Osteocyte (in vitro differentiated cells): ENCODE measurements around the gene HSDL2. TPM values are rescaled to one million over a fixed set of nuclear protein-coding genes. Genes with fewer than 3 reads are reported as not detected.

Source experiments
- DNase-seq: peaks from one replicate; pipeline ENCODE4 v3.0.0; 2021; ENCODE audit warnings: mixed read lengths; ENCODE audit not compliant: unreplicated experiment; ENCODE audit errors: extremely low spot score
- H3K27ac Mint-ChIP-seq: one replicate; pipeline ENCODE4 v1.8.0; 2021; ENCODE audit warnings: mild to moderate bottlenecking, mixed read lengths; ENCODE audit not compliant: unreplicated experiment
- H3K27me3 Mint-ChIP-seq: one replicate; pipeline ENCODE4 v1.8.0; 2021; ENCODE audit warnings: mixed read lengths; ENCODE audit not compliant: unreplicated experiment
- H3K36me3 Mint-ChIP-seq: one replicate; pipeline ENCODE4 v1.8.0; 2021; ENCODE audit warnings: mixed read lengths; ENCODE audit not compliant: unreplicated experiment
- H3K4me1 Mint-ChIP-seq: one replicate; pipeline ENCODE4 v1.8.0; 2021; ENCODE audit warnings: mixed read lengths; ENCODE audit not compliant: unreplicated experiment
- H3K4me3 Mint-ChIP-seq: one replicate; pipeline ENCODE4 v1.8.0; 2021; ENCODE audit warnings: mild to moderate bottlenecking, moderate library complexity, mixed read lengths; ENCODE audit not compliant: unreplicated experiment
- H3K9me3 Mint-ChIP-seq: one replicate; pipeline ENCODE4 v1.8.0; 2021; ENCODE audit warnings: mixed read lengths; ENCODE audit not compliant: unreplicated experiment
- CTCF ChIP-seq: fragments of 200-600 bp; sonication (generic); IDR thresholded peaks from 2 replicates; pipeline ENCODE4 v1.5.0; 2021; ENCODE audit warnings: antibody characterized with exemption, mild to moderate bottlenecking, moderate library complexity
- long read RNA-seq: library from polyadenylated mRNA; unstranded; transcript quantifications from one replicate; pipeline ENCODE4 v2.0.0, GENCODE V29; 2021
- total RNA-seq: library from RNA; stranded (reverse); gene quantifications from 2 replicates; pipeline ENCODE4 v1.2.1, GENCODE V29; 2021

Gene HSDL2
- 19.0 and 20.1 TPM in 2 replicates for total RNA-seq
- long read RNA-seq, transcript HSDL2-201 (9 exons, 2,983 nt), result minor isoform, 6 of 226 reads
- long read RNA-seq, transcript HSDL2-202 (11 exons, 3,350 nt), result major isoform, 192 of 226 reads
- long read RNA-seq, partial matches to known transcripts, result 10 of 226 reads
- long read RNA-seq, other reads (novel, unspliced or antisense), result 18 of 226 reads

GRCh38 chr9:112380102-112380824, at the start of gene HSDL2:
TSS of gene HSDL2 (plus strand) at chr9:112380108. CDS start at chr9:112380164, 56 bp downstream.
- Mint-ChIP-seq H3K4me3 (peak within 1 kb of the TSS; percentile 96), H3K9me3 (no peaks in the 10 kb centered on the region), H3K36me3 (no peaks in the 10 kb centered on the region), H3K27me3 (no peaks in the 10 kb centered on the region), H3K4me1 (peaks cover 59% of the 10 kb centered on the region), H3K27ac (peak within 1 kb of the TSS; percentile 99)
- TF ChIP-seq CTCF, result no peak
- DNase-seq, result no peak

GRCh38 chr9:112331674-112331952, 48.3 kb upstream of the HSDL2 start:
- Mint-ChIP-seq H3K4me3 (peak overlapping the region; percentile 88), H3K9me3 (no peaks in the 10 kb centered on the region), H3K4me1 (peaks cover 40% of the 10 kb centered on the region), H3K36me3 (no peaks in the 10 kb centered on the region), H3K27me3 (no peaks in the 10 kb centered on the region), H3K27ac (peak overlapping the region; percentile 92)
- no peak for DNase-seq
- TF ChIP-seq CTCF, result no peak

GRCh38 chr9:112332214-112332613, 47.7 kb upstream of the HSDL2 start:
- H3K4me1 Mint-ChIP-seq, result peaks cover 40% of the 10 kb centered on the region
- H3K4me3 Mint-ChIP-seq, result peak overlapping the region; percentile 88
- H3K36me3 Mint-ChIP-seq, result no peaks in the 10 kb centered on the region
- no peak for TF ChIP-seq CTCF
- no peak for DNase-seq
- H3K9me3 Mint-ChIP-seq, result no peaks in the 10 kb centered on the region
- peak overlapping the region; percentile 92 for H3K27ac Mint-ChIP-seq
- no peaks in the 10 kb centered on the region for H3K27me3 Mint-ChIP-seq

GRCh38 chr9:112332674-112332976, 47.3 kb upstream of the HSDL2 start:
- peak; percentile 36 for TF ChIP-seq CTCF
- H3K4me3 Mint-ChIP-seq, result peak overlapping the region; percentile 88
- peaks cover 39% of the 10 kb centered on the region for H3K4me1 Mint-ChIP-seq
- H3K9me3 Mint-ChIP-seq, result no peaks in the 10 kb centered on the region
- H3K36me3 Mint-ChIP-seq, result no peaks in the 10 kb centered on the region
- H3K27me3 Mint-ChIP-seq, result no peaks in the 10 kb centered on the region
- DNase-seq, result no peak
- peak overlapping the region; percentile 92 for H3K27ac Mint-ChIP-seq

GRCh38 chr9:112332977-112333638, 46.8 kb upstream of the HSDL2 start, which contains the start of gene PTBP3:
TSS of gene PTBP3 (minus strand) at chr9:112333619. CDS start at chr9:112297865, 35,754 bp downstream.
- Mint-ChIP-seq H3K9me3 (no peaks in the 10 kb centered on the region), H3K27me3 (no peaks in the 10 kb centered on the region), H3K27ac (peak within 1 kb of the TSS; percentile 99), H3K36me3 (no peaks in the 10 kb centered on the region), H3K4me1 (peaks cover 34% of the 10 kb centered on the region), H3K4me3 (peak within 1 kb of the TSS; percentile 92)
- no peak for TF ChIP-seq CTCF
- DNase-seq, result peak; percentile 91
